Ecto neural progenitor cell (in vitro differentiated cells): ENCODE measurements around the gene MSANTD7.

Experiments
- DNase-seq: peaks from one replicate; pipeline ENCODE4 v3.0.0-alpha.2; 2018; ENCODE audit warnings: low spot score

MSANTD7 gene

GRCh38 chr10:14884082-14884481 is 46.0 kb downstream of the MSANTD7 start:
- no peak for DNase-seq
